H9 (cell line): ENCODE results near the gene EEF1A1. TPM values are rescaled to one million over a fixed set of nuclear protein-coding genes. Genes with fewer than 3 reads are reported as not detected.
A peak's percentile ranks its signal among the peaks of the same experiment; 100 is the strongest.

Experiments used
- DNase-seq: peaks from one replicate; pipeline ENCODE4 v3.0.0-alpha.2; 2017
- H2AFZ ChIP-seq: one replicate; pipeline ENCODE4 v1.6.1; 2013; ENCODE audit warnings: mild to moderate bottlenecking, low read length, control low read depth, moderate library complexity
- H2AK5ac ChIP-seq: 2 replicates; pipeline ENCODE4 v1.6.1; 2013; ENCODE audit warnings: low read length, control low read depth, mixed read lengths; ENCODE audit not compliant: insufficient read length
- H2BK120ac ChIP-seq: one replicate; pipeline ENCODE4 v1.6.1; 2013; ENCODE audit warnings: low read depth, mild to moderate bottlenecking, low read length, control low read depth, inconsistent platforms; ENCODE audit not compliant: poor library complexity, severe bottlenecking
- H2BK12ac ChIP-seq: 2 replicates; pipeline ENCODE4 v1.6.1; 2013; ENCODE audit warnings: low read length, control low read depth, mixed read lengths, low read depth; ENCODE audit not compliant: insufficient read length
- H2BK15ac ChIP-seq: 2 replicates; pipeline ENCODE4 v1.6.1; 2013; ENCODE audit warnings: low read depth, low read length, control low read depth
- H2BK20ac ChIP-seq: one replicate; pipeline ENCODE4 v1.6.1; 2013; ENCODE audit warnings: low read depth, mild to moderate bottlenecking, low read length, control low read depth, inconsistent platforms; ENCODE audit not compliant: poor library complexity, severe bottlenecking
- H2BK5ac ChIP-seq: 2 replicates; pipeline ENCODE4 v1.6.1; 2013; ENCODE audit warnings: low read length, control low read depth, mixed read lengths; ENCODE audit not compliant: insufficient read length
- H3K14ac ChIP-seq: 2 replicates; pipeline ENCODE4 v1.6.1; 2013; ENCODE audit warnings: low read length, control low read depth; ENCODE audit not compliant: insufficient read depth
- H3K18ac ChIP-seq: 2 replicates; pipeline ENCODE4 v1.6.1; 2013; ENCODE audit warnings: low read depth, mild to moderate bottlenecking, mixed read lengths, low read length, control low read depth; ENCODE audit not compliant: insufficient read length
- H3K23ac ChIP-seq: 2 replicates; pipeline ENCODE4 v1.6.1; 2013; ENCODE audit warnings: low read length, control low read depth, mixed read lengths, low read depth; ENCODE audit not compliant: insufficient read length
- H3K23me2 ChIP-seq: 2 replicates; pipeline ENCODE4 v1.6.1; 2013; ENCODE audit warnings: low read depth, mild to moderate bottlenecking, mixed read lengths, low read length, control low read depth; ENCODE audit not compliant: insufficient read length, poor library complexity, severe bottlenecking
- H3K27ac ChIP-seq: 2 replicates; pipeline ENCODE4 v1.5.1; 2013; ENCODE audit warnings: low read length, control low read depth, mixed read lengths, low read depth; ENCODE audit not compliant: insufficient read length
- H3K27me3 ChIP-seq: 2 replicates; pipeline ENCODE4 v1.6.1; 2013; ENCODE audit warnings: low read length, control low read depth, inconsistent platforms; ENCODE audit not compliant: insufficient read depth
- H3K4ac ChIP-seq: 2 replicates; pipeline ENCODE4 v1.6.1; 2013; ENCODE audit warnings: low read depth, mild to moderate bottlenecking, control low read depth, inconsistent platforms, low read length, moderate library complexity
- H3K4me1 ChIP-seq: 2 replicates; pipeline ENCODE4 v1.6.1; 2013; ENCODE audit warnings: low read length, control low read depth, inconsistent platforms; ENCODE audit not compliant: insufficient read depth
- H3K4me2 ChIP-seq: 2 replicates; pipeline ENCODE4 v1.6.1; 2013; ENCODE audit warnings: low read length, control low read depth, mixed read lengths; ENCODE audit not compliant: insufficient read length, insufficient read depth
- H3K56ac ChIP-seq: 2 replicates; pipeline ENCODE4 v1.6.1; 2013; ENCODE audit warnings: low read depth, mild to moderate bottlenecking, mixed read lengths, low read length, control low read depth; ENCODE audit not compliant: insufficient read length
- H3K79me1 ChIP-seq: 2 replicates; pipeline ENCODE4 v1.6.1; 2013; ENCODE audit warnings: low read depth, mild to moderate bottlenecking, moderate library complexity, low read length, control low read depth, inconsistent platforms; ENCODE audit not compliant: insufficient read depth, poor library complexity, severe bottlenecking
- H3K79me2 ChIP-seq: 2 replicates; pipeline ENCODE4 v1.6.1; 2013; ENCODE audit warnings: low read length, control low read depth, inconsistent platforms; ENCODE audit not compliant: insufficient read depth
- H3K9ac ChIP-seq: 2 replicates; pipeline ENCODE4 v1.6.1; 2013; ENCODE audit warnings: low read length, control low read depth, mixed read lengths; ENCODE audit not compliant: insufficient read length; ENCODE audit errors: extremely low read depth
- H3K9me3 ChIP-seq: one replicate; pipeline ENCODE4 v1.6.1; 2013; ENCODE audit warnings: low read depth, low read length, inconsistent platforms; ENCODE audit not compliant: control insufficient read depth
- H3T11ph ChIP-seq: one replicate; pipeline ENCODE4 v1.6.1; 2013; ENCODE audit warnings: mild to moderate bottlenecking, low read length, control low read depth, inconsistent platforms
- H4K20me1 ChIP-seq: one replicate; pipeline ENCODE4 v1.6.1; 2013; ENCODE audit not compliant: control insufficient read depth, insufficient read length, insufficient read depth
- H4K5ac ChIP-seq: 2 replicates; pipeline ENCODE4 v1.6.1; 2013; ENCODE audit warnings: low read depth, mild to moderate bottlenecking, mixed read lengths, low read length, control low read depth; ENCODE audit not compliant: insufficient read length
- H4K8ac ChIP-seq: replicated peaks from 2 replicates; pipeline ENCODE4 v1.6.1; 2013; ENCODE audit warnings: low read length, control low read depth, mixed read lengths, low read depth; ENCODE audit not compliant: insufficient read length
- H4K91ac ChIP-seq: 2 replicates; pipeline ENCODE4 v1.6.1; 2013; ENCODE audit warnings: low read depth, mild to moderate bottlenecking, moderate library complexity, mixed read lengths, low read length, control low read depth; ENCODE audit not compliant: insufficient read length
- H3K27ac Mint-ChIP-seq, 3 experiments: 2 replicates in 2 of 3; 3 replicates in 1 of 3; pipeline ENCODE4 v1.8.0; 2020 to 2021; ENCODE audit warnings: mixed read lengths in 3 of 3, mild to moderate bottlenecking in 1 of 3, moderate library complexity in 1 of 3
- H3K27me3 Mint-ChIP-seq: 2 replicates; pipeline ENCODE4 v1.8.0; 2021; ENCODE audit warnings: low read depth, mild to moderate bottlenecking, moderate library complexity, mixed read lengths
- H3K36me3 Mint-ChIP-seq, 3 experiments: 2 replicates in 2 of 3; 3 replicates in 1 of 3; pipeline ENCODE4 v1.8.0; 2020 to 2021; ENCODE audit warnings: low read depth in 3 of 3, mixed read lengths in 3 of 3; ENCODE audit not compliant: insufficient read depth in 1 of 3
- H3K4me1 Mint-ChIP-seq, 2 experiments: 2 replicates each; pipeline ENCODE4 v1.8.0; 2020; ENCODE audit warnings: mixed read lengths in 2 of 2
- H3K4me3 Mint-ChIP-seq, 2 experiments: 2 replicates in 1 of 2; 3 replicates in 1 of 2; pipeline ENCODE4 v1.8.0; 2020 to 2021; ENCODE audit warnings: mild to moderate bottlenecking in 2 of 2, mixed read lengths in 2 of 2, moderate library complexity in 1 of 2
- H3K9me3 Mint-ChIP-seq, 2 experiments: 2 replicates in 1 of 2; 3 replicates in 1 of 2; pipeline ENCODE4 v1.8.0; 2020; ENCODE audit warnings: mild to moderate bottlenecking in 2 of 2, mixed read lengths in 2 of 2, moderate library complexity in 1 of 2
- WGBS: extraction: QIAGEN DNeasy Blood & Tissue Kit; methylation state at CpG from one replicate; pipeline ENCODE4 v1.1.7; 2013; ENCODE audit warnings: missing lambda C conversion rate, low lambda C conversion rate, mixed read lengths; ENCODE audit not compliant: insufficient read length; ENCODE audit errors: extremely low coverage; 5-methylcytosine and 5-hydroxymethylcytosine counted together
- total RNA-seq: library from RNA; stranded (reverse); gene quantifications from 2 replicates; pipeline ENCODE4 v1.2.1, GENCODE V29; 2021
- TF ChIP-seq, protein P1 (sequence below): fragments of 200-600 bp; sonication (generic); conservative IDR thresholded peaks from 3 replicates; pipeline ENCODE4 v1.8.0; 2021; ENCODE audit warnings: antibody characterized with exemption, mild to moderate bottlenecking

EEF1A1 gene
- total RNA-seq, 1 experiment from 2014 or later, result 13,057 TPM

DNA sequence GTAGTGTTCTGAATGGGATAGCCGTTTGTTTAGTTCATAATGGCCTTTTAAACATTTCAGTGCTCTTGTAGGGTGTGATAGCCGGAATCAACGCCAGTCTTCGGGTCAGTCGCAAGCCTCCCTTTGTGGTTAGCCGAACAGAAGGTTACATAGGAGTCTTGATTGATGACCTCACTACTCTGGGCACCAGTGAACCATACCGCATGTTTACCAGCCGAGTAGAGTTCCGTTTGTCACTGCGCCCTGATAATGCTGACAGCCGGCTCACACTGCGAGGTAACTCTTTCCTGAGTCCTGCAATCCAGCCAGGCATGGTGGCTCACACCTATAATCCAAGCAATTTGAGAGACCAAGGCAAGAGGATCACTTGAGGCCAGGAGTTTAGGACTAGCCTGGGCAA lies 38.9 kb downstream of the EEF1A1 start:
- Histone ChIP-seq H4K91ac (no peak overlapping the region), H2BK5ac (no peak overlapping the region), H3K4me1 (no peaks in the 10 kb centered on the region), H4K20me1 (no peaks in the 10 kb centered on the region), H3K56ac (no peak overlapping the region), H3T11ph (no peak overlapping the region), H4K5ac (no peak overlapping the region), H3K23me2 (no peaks in the 10 kb centered on the region), H2BK15ac (no peak overlapping the region), H3K23ac (no peak overlapping the region), H2AFZ (no peak overlapping the region), H3K27ac (no peak overlapping the region), H3K9ac (no peak overlapping the region), H2BK120ac (no peak overlapping the region), H3K79me1 (no peaks in the 10 kb centered on the region), H3K14ac (no peak overlapping the region), H3K18ac (no peak overlapping the region), H3K27me3 (no peaks in the 10 kb centered on the region), H3K9me3 (no peaks in the 10 kb centered on the region), H3K4me2 (no peak overlapping the region), H4K8ac (no peak overlapping the region), H2AK5ac (no peak overlapping the region), H3K79me2 (no peaks in the 10 kb centered on the region), H2BK20ac (no peak overlapping the region), H2BK12ac (no peak overlapping the region), H3K4ac (no peak overlapping the region)
- H3K9me3 Mint-ChIP-seq, result no peaks in the 10 kb centered on the region
- TF ChIP-seq, protein P1, sequence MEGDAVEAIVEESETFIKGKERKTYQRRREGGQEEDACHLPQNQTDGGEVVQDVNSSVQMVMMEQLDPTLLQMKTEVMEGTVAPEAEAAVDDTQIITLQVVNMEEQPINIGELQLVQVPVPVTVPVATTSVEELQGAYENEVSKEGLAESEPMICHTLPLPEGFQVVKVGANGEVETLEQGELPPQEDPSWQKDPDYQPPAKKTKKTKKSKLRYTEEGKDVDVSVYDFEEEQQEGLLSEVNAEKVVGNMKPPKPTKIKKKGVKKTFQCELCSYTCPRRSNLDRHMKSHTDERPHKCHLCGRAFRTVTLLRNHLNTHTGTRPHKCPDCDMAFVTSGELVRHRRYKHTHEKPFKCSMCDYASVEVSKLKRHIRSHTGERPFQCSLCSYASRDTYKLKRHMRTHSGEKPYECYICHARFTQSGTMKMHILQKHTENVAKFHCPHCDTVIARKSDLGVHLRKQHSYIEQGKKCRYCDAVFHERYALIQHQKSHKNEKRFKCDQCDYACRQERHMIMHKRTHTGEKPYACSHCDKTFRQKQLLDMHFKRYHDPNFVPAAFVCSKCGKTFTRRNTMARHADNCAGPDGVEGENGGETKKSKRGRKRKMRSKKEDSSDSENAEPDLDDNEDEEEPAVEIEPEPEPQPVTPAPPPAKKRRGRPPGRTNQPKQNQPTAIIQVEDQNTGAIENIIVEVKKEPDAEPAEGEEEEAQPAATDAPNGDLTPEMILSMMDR, result no peak
- peaks cover 35 to 78% (median 61%) of the 10 kb centered on the region in 3 experiments for H3K36me3 Mint-ChIP-seq
- peak overlapping the region in 1 of 3 experiments; percentile 41; a peak in 1 of 7 replicates for H3K27ac Mint-ChIP-seq
- no peak overlapping the region for H3K4me3 Mint-ChIP-seq
- no CpG with 5 or more reads among the region's 12 CpGs for WGBS
- DNase-seq, result no peak
- no peaks in the 10 kb centered on the region for H3K4me1 Mint-ChIP-seq
- no peaks in the 10 kb centered on the region for H3K27me3 Mint-ChIP-seq
